NCI-H524 (cell line): ENCODE measurements around the gene CD34.
"Not testable (repeated sequence)": the region's sequence is repeated elsewhere in the genome, so short reads cannot be mapped to it uniquely, and the experiment has no call there.

Source experiments
- DNase-seq, 2 experiments: peaks; one replicate each; lab custom pipeline; 2025; lab: John Stamatoyannopoulos, UW

The CD34 gene

DNA sequence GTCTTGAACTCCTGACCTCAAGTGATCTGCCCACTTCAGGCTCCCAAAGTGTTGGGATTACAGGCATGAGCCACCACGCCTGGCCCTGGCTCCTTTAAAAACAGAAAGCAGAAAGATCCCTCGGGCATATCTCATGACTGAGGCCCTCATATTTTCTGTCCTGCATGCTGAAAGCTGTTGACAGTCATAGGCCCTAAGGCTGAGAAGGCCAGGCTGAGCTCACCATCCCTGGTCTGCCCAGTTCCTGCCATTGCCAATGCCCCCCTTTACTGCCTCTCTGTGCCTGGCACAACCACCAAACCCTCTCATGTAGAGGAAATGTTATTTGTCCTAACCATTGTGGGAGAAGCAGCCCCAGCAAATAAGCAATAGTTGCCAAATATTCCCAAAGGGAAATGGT lies 12.7 kb downstream of the CD34 start:
- no peak for DNase-seq

DNA sequence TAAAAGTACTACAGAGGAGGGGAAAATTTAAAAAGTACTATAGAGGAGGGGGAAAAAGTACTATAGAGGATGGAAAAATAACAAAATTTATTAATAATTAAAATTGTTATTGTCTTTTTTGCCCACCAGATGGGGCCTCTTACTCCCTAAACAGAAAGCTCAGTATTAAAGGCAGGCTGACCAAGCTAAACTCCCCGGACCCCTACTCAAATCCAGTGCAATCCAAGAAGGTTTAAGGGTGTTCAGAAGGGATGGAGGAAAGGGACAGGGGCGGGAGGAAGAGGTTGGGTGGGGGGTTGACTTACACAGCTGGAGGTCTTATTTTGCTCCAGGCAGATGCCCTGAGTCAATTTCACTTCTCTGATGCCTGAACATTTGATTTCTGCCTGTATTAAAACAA lies 13.7 kb downstream of the CD34 start:
- no peak for DNase-seq

DNA sequence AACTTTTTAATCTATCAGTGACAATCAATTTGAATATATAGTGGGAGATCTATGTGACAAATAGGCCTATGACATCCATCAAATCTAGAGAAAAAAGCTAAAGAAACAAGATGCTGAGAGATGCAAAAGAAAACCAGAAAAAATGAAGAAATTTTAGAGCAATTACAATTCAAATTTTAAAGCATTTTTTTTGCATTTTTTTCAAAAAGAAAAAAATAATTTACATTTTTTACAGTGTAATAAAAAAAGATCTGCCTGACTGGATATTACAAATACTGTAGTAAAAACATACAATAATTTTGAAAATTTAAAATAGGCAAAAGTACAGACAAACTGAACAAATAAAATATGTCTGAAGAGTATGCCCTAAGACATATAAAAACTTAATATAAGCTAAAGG lies 14.4 kb downstream of the CD34 start:
- no peak for DNase-seq

DNA sequence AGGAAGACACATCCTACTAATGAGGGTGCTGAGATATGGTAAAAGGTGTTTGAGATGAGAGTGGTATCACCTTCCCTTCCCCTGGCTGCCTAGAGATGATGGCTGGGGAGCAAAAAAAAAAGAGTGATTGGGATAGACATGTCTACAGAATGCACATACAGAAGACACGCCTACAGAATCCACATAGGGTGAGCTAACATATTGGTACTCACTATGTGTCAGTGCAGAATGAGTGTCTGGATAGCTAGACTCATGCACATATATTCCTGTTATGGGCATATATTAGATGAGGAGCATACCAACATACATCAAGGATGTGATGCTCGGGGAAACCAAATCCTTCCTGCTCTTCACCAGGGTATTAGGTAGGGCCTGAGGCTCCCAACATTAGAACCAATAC lies 16.2 kb downstream of the CD34 start:
- DNase-seq, result no peak

DNA sequence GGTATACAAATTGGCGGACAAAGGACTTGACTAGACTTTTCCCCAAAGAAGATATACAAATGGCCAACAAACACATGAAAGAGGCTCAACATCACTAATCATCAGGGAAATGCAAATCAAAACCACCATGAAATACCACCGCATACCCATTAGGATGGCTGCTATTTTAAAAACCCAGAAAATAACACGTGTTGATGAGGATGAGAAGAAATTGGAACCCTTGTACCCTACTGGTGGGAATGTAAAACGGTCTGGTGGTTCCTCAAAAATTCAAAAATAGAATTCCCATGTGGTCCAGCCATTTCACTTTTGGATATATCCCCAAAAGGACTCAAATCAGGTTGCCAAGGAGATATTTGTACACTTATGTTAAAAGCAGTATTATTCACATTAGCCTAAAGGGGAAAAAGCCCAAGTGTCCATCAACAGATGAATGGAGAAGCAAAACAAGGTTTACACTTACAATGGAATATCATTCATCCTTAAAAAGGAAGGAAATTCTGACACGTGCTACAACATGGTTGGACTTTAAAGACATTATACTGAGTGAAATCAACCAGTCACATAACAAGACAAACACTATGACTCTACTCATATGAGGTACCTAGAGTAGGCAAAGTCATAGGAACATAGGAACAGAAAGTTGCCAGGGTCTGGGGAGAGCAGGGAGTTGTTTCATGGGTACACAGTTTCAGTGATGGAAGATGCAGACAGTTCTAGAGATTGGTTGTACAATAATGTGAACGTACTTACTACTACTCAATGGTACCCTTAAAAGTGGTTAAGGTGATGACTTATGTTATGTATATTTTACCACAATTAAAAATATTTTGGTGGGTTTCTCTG lies 17.0 kb downstream of the CD34 start:
- no peak for DNase-seq

DNA sequence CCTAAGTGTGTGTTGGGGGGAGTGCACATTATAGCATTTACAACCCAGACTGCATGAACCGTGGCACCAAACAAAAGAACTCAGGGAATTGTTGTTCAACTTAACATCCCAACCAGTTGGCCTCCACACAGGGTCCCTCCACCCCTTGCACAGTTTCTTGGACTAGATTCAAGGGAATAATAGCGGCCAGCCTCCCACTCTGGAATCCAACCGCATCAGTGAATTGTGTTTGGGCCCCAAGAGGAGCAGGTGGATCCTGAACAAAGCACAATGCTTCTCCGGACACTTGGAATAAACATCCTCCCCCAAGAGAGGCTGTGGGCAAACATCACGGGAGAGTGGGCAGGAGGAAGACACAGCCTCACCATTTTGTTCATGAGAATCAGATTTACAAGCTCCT lies 18.2 kb downstream of the CD34 start:
- no peak for DNase-seq

DNA sequence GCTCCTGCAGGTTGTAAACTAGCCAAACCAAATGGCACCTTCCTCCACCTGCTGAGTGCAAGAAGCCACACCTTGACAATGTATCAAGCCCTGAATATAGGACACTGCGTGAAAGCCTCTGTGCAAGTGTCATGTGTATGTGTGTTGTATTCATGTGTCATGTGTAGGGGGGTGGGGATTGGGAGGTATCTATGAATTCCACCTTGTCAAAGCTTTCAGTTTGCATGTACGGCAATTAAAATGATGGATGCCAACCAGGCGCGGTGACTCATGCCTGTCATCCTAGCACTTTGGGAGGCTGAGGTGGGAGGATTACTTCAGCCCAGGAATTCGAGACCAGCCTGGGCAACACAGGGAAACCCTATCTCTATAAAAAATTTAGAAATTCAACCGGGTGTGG lies 19.8 kb downstream of the CD34 start:
- no peak for DNase-seq

DNA sequence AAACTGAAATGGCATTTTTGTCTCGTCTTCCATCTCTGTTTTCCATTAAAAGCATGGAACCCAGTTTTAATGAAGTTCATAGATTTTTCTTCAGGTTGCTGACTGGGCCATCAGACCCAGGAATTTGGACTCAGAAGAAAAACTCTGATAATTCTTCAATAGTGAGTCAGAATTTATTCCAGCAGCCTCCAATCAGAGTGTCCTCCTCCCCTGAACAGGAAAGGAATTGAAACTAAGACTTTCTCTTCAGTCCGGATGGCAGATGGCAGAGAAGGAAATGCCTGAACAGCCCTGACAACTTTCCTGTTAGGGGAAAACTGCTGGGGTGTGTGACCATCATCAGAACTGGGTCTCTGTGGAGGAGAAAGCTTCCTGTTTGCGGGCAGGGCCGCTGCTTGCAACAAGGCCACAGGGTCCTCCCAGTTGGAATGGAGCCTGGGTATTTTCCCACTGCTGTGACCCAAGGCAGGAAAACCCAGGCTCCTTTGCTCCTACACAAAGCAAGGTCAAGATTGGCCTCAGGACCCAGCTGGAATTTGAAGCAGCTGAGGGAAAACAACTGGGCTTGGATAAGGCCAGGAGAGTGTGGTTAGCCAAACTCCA lies 20.7 kb downstream of the CD34 start:
- DNase-seq, result no peak

DNA sequence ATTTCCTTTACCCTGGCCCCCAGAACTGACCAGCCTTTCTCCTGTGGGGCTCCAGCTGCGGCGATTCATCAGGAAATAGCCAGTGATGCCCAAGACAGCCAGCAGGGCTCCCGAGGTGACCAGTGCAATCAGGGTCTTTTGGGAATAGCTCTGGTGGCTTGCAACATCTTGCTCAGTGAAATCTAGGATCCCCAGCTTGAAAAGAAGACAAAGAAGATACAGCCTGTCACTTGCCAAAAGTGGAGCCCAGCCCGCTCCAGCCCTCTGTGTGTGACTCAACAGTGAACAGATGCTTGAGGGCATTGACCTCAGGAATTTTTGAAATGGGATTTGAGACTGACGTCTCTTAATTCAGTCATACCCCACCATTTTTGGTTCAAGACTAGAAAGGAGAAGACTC lies 22.3 kb downstream of the CD34 start:
- DNase-seq, result no peak

DNA sequence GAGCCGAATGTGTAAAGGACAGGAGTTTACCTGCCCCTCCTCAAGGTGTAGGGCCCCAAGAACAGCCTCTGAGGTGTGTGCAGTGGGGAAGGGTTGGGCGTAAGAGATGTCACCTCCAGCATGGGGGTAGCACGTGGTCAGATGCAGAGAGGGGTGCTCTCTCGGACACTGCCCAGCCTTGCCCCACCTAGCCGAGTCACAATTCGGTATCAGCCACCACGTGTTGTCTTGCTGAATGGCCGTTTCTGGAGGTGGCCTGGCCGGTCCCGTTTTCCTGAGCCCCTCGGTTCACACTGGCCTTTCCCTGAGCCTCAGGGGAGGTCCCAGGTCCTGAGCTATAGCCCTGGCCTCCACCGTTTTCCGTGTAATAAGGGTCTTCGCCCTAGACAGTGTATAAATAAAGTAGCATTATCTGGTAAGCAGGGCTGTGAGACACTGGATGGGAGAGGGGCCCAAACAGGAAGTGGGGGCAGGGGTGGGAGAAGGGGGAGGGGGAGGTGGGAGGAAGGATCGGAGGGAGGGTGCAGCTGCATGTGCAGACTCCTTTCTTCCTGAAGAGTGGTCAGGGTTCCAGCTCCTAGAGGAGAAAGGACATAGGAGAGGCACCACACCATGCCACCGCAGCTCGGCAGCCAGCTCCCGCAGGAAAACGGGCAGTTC lies 23.3 kb downstream of the CD34 start:
- no peak for DNase-seq

DNA sequence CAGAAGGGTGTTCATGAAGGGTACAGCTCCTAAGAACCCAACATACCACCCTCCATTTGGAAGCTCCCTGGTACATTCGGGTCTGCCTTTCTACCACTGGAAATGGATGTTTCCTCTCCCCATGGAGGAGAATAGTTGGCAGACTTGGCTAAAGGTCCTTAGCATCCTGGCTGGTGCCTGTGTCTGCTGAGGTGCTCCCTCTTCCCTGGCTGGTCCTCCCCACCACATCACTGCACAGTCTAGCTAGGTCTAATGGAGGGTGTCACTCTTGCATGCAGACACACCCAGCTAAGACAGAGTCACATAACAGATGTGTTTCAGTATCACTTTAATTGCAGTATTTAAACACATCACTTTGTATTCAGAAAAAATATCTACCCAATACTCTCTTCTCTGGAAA lies 24.7 kb downstream of the CD34 start:
- no peak for DNase-seq

DNA sequence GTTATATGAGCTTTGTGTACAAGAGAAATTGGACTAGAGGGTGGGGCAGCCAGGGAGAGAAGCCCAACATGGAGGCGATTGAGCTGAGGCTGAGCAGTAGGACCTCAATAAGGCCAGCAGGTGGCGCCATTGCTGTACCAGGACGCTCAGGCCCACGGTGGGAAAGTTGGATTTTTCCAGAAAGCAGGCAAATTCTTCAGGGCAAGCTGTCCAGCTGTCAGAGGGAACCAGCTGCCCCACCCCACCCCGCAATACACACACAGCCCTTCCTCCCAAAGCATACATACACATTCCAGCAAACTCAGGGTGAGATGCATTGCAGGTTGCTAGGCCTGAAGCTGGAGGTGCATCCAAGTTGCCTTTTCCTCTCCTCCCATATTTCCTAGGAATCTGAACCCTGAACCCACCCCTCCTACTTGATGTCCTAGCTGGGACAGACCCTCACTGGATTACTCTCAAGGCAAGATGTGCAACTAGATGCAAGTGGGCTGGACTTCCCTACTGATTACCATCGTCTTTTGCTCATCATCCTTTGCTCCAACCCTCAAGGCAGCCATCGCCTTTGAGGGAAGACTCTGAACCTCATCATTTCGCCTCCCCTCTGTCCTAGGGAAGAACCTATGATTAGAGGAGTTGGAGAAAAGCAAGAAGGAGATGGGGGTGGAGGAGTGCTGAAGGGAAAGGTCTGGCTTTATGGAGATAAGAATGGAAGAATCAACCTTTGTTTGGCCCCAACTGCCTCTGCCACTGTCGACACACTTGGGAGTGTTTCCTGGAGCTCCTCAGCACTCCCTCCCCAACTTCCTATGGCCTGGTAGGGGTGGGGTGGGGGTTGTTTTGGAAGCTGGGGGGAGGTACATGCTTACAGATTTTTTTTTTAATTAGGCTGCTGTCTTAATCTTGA lies 25.5 kb downstream of the CD34 start:
- peak; percentile 51 to 59 for DNase-seq

DNA sequence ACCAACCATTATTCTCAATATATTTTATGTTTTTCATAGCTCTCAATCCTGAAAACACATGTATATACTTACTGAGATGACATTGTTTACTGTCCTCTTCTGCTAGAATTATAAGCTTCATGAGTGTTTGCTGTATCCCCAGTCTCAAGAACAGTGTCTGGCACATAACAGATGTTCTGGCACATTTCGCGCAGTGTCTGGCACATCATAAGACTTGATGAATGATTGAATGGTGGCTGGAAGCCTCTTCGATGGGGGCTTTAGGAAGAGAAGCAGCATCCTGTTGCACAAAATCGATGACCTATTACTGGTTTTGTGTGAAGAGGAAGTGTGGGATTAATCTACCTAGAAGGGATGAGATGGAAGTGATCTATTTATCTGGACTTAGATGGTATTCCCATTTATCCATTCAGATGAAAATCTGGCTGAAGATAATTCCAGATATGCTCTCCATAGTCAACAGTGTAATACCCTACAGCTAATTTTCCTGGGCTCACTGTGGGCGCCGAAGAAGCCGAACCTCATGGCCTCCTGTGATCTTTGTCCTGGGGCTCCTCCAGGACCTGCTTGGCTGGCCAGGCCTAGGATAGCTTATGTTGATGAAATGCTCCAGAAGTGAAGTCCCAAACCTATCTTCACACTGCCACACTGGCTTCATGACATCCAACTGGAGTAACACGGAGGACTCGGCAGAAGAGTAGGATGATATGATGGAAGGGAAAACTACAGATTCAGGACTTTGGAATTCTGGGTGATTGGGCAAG lies 26.5 kb downstream of the CD34 start:
- peak; percentile 31 to 72 for DNase-seq

DNA sequence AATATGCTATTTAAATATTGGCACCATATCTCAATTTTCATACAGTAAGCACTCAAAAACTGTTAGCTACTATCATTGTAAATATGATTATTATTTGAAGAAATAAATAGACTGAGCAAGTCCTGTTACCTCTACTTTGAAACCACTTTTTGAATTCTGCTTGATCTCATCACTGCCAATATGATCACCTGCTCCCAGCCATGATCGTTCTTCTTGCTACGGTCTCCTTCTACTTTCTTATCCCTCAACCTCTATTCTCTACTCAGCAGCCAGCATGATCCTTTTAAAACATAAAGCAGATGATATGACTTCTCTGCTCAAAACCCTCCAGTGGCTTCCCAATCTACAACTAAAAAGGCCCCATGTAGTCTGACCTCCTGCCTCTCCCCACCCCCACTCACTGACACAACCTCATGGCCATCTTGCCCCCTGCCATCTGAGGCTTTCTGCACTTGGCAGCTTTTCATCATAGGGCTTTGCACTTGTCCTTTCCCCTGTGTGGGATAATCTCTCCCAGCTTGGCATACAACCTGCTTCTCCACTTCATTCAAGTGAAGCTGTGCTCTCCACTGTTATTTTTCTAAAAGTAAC lies 27.2 kb downstream of the CD34 start:
- DNase-seq, result peak; percentile 54 to 70

DNA sequence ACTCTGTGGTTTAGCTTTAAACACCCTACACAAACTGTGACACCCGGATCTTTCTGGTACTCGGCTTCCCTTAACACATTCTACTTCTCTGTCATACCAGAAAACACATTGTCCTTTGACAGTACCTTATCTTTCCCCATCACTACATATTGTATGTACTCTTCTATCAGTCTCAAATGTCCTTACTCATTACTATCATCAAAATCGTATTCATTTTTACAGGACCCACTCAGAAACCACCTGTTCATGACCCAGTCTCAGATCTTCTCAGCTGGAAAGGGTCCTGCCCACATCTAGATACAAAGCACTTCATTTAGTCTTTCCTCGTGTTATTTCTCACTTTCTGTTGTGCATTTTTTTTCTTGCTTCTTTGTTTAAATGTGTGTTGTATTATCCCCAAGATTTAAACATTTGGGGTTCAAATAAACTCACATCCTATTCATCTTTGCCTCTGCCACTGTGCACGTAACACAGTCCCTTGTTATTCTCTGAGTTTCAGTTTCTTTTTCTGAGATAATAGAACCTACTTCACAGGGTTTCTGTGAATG lies 27.7 kb downstream of the CD34 start:
- no peak for DNase-seq

DNA sequence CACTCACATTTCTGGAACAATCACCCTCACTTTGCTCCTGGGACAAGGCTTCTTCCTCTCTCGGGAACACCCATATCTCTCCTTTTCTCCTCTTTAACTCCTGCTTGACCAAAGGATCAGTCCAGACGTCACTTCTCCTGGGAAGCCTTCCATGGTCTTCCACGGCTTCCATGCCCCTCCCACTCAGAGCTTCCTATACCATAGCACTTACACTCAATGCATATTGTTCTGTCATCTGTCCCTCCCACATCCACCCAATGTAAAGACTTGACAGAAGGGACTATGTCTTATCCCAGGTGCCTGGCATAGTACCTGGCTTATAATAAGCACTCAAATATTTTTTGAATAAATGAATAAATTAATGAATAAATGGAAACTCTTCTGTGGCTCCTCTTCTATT lies 28.2 kb downstream of the CD34 start:
- DNase-seq, result no peak

DNA sequence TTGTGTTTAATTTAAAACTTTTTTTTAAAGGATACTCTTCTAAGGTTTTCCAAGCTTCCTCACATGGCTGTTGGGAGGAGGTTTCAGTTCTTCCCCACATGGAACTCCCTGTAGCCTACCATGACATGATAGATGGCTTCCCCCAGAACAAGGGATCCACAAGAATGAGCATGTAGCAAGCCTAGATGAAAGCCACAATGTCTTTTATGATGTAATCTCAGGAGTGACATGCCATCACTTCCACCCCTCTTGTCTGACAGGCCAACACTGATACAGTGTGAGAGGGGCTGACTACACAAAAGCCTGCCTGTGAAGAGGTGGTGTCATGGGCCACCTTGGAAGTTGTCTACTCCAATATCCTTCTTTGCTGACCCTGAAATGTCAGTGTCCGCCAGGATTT lies 32.0 kb downstream of the CD34 start:
- no peak for DNase-seq

DNA sequence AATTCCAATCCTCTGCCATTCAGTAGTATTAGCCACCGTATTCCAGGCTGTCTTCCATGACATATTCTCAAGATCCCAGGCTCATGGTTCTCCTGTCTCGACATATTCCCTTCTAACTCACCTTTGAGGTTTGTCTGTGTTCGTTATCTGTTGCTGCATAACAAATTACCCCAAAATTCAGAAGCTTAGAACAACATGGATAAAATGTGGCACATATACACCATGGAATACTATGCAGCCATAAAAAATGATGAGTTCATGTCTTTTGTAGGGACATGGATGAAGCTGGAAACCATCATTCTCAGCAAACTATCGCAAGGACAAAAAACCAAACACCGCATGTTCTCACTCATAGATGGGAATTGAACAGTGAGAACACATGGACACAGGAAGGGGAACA lies 33.0 kb downstream of the CD34 start:
- DNase-seq, result not testable (repeated sequence)

DNA sequence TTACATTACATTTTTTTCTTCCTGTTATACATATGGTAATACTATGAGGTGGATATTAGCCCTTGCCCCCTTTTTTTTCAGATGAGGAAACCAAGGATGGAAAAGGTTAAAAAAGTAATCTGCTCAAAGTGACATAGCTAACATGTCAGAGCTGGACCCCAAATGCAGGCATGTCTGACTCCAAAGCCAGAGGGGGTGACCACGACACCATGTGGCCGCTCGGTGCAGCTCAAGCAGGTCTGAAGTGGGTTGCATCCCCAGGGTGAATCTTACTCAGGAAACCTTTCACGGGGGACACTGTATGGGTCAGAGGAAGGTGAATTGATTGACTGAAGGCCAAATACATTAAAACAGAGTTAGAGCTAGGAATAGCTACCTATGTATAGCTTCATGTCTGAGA lies 34.8 kb downstream of the CD34 start:
- DNase-seq, result peak in 1 of 2 experiments; percentile 6

DNA sequence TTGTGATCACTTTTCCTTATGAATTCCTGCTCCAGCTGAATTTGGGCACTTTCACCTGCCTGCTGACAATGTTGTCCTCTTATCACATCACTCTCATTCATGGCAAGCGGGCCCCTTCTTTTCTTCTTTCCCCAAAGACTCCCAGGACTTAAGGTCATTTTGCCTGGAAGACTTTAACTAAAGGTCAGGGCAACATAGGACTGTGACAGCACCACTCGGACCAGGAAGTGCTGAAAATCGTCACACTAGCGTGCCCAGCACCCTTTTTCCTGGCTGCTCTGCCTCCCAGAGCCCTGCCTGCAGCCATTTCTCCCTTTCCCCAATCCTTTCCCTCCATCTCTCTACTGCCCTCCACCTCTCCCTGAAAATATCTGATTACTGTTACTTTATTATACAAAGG lies 35.4 kb downstream of the CD34 start:
- DNase-seq, result no peak
